GM19099 (cell line): ENCODE measurements around the gene CYTH1.

Experiments used
- POLR2A ChIP-seq: IDR thresholded peaks from 3 replicates; pipeline ENCODE4 v1.6.1; 2011; ENCODE audit warnings: low read depth; ENCODE audit not compliant: insufficient read length; ENCODE audit errors: extremely low read depth

Gene CYTH1

GRCh38 chr17:78693346-78694083 lies 88.6 kb downstream of the CYTH1 start:
- TF ChIP-seq POLR2A, result no peak

- no peak for TF ChIP-seq POLR2A
These were observed 89.5 kb downstream of the CYTH1 start for GRCh38 chr17:78692460-78693010.

GRCh38 chr17:78689029-78689428 lies 93.0 kb downstream of the CYTH1 start:
- no peak for TF ChIP-seq POLR2A

GRCh38 chr17:78687944-78688343 lies 94.1 kb downstream of the CYTH1 start:
- TF ChIP-seq POLR2A, result no peak

GRCh38 chr17:78687125-78687524 lies 94.9 kb downstream of the CYTH1 start:
- no peak for TF ChIP-seq POLR2A

GRCh38 chr17:78684026-78684425 lies 98.0 kb downstream of the CYTH1 start:
- TF ChIP-seq POLR2A, result no peak

- peak; percentile 29 for TF ChIP-seq POLR2A
These were observed 98.6 kb downstream of the CYTH1 start for GRCh38 chr17:78683408-78683961.

GRCh38 chr17:78682363-78682762 lies 99.7 kb downstream of the CYTH1 start:
- TF ChIP-seq POLR2A, result peak; percentile 10

GRCh38 chr17:78680436-78680835 lies 101.6 kb downstream of the CYTH1 start:
- no peak for TF ChIP-seq POLR2A

GRCh38 chr17:78679495-78680395 lies 102.3 kb downstream of the CYTH1 start:
- no peak for TF ChIP-seq POLR2A

- no peak for TF ChIP-seq POLR2A
These were observed 103.4 kb downstream of the CYTH1 start for GRCh38 chr17:78678711-78679110.

GRCh38 chr17:78678222-78678557 lies 103.9 kb downstream of the CYTH1 start:
- no peak for TF ChIP-seq POLR2A

GRCh38 chr17:78677303-78678221 lies 104.5 kb downstream of the CYTH1 start:
- no peak for TF ChIP-seq POLR2A
